B cell (primary cell): Measurements from ENCODE around the gene ARID1A.

ENCODE experiments used
- CTCF ChIP-seq: fragments of 200-600 bp; IDR thresholded peaks from one replicate; pipeline ENCODE4 v1.8.0; 2022; ENCODE audit warnings: antibody characterized with exemption, mild to moderate bottlenecking
- EZH2 ChIP-seq: IDR thresholded peaks from 2 replicates; pipeline ENCODE4 v1.6.1; 2012; ENCODE audit warnings: borderline replicate concordance, low read depth, mild to moderate bottlenecking, moderate library complexity, low read length; ENCODE audit not compliant: insufficient read depth, poor library complexity, severe bottlenecking

GRCh38 chr1:26786437-26787380 lies 90.9 kb downstream of the ARID1A start:
- TF ChIP-seq CTCF (no peak), EZH2 (no peak)
